ENCODE data around the gene AGTRAP. TPM values are rescaled to one million over a fixed set of nuclear protein-coding genes. Genes with fewer than 3 reads are reported as not detected.

AGTRAP gene
- total RNA-seq, 2 experiments from 2014 or later = 9.7 to 11.0 TPM

Other genes with a start within 250 kb of the AGTRAP start
- gene FBXO2, start 81.7 kb upstream of the AGTRAP start, total RNA-seq = 1 to 10 TPM; 1.3 to 1.8 TPM
- 10 to 100 TPM; 15.5 to 15.7 TPM for gene FBXO44, start 81.3 kb upstream of the AGTRAP start, total RNA-seq
- 1 to 10 TPM; 7.1 to 7.7 TPM for gene FBXO6, start 71.9 kb upstream of the AGTRAP start, total RNA-seq
- gene MAD2L2, start 55.0 kb upstream of the AGTRAP start, total RNA-seq = 10 to 100 TPM; 70.2 to 73.5 TPM
- under 1 TPM; 0.06 to 0.08 TPM for gene DRAXIN, start 44.4 kb upstream of the AGTRAP start, total RNA-seq
- gene C1orf167, start 26.1 kb downstream of the AGTRAP start, total RNA-seq = not detected
- 10 to 100 TPM in 1 of 2 experiments, 1 to 10 TPM in 1; 9.9 to 12.4 TPM for gene MTHFR, start 69.8 kb downstream of the AGTRAP start, total RNA-seq
- 10 to 100 TPM in 1 of 2 experiments, 1 to 10 TPM in 1; 9.7 to 10.5 TPM for gene CLCN6, start 70.1 kb downstream of the AGTRAP start, total RNA-seq
- gene NPPA, start 111.6 kb downstream of the AGTRAP start, total RNA-seq = not detected
- gene NPPB, start 122.8 kb downstream of the AGTRAP start, total RNA-seq = not detected
- 10 to 100 TPM; 31.3 to 32.2 TPM for gene KIAA2013, start 190.3 kb downstream of the AGTRAP start, total RNA-seq
- 10 to 100 TPM; 28.5 to 29.6 TPM for gene PLOD1, start 198.6 kb downstream of the AGTRAP start, total RNA-seq
- gene MFN2, start 244.3 kb downstream of the AGTRAP start, total RNA-seq = 10 to 100 TPM; 85.9 to 92.6 TPM

Measured in activated CD8-positive, alpha-beta memory T cell treated with anti-CD3 and anti-CD28 coated beads for 36 hours (primary cell).